Fibroblast of upper back skin (primary cell): ENCODE measurements around the gene TTC9B.
"Not testable (repeated sequence)": the region's sequence is repeated elsewhere in the genome, so short reads cannot be mapped to it uniquely, and the experiment has no call there.

Experiments
- DNase-seq: peaks from one replicate; pipeline ENCODE4 v3.0.0-alpha.2; 2013

The TTC9B gene

DNA sequence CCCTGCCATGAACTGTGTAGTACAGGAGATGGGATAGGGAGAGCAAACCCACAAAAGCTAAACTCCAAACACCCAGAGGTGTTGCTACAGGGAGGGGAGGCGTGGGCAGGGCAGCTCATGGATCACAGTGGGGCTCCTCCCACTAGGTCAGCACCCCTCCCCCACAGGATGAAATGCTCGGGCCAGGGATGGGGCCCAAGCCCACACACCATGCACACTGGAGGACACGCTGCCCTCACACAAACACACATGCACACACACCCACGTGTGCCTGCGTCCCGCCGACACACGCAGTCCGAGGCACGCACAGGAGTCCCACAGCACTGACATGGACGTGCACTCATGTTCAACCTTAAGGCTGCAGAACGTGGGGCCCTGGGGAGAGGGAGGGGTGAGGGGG lies 14.3 kb upstream of the TTC9B start:
- no peak for DNase-seq

DNA sequence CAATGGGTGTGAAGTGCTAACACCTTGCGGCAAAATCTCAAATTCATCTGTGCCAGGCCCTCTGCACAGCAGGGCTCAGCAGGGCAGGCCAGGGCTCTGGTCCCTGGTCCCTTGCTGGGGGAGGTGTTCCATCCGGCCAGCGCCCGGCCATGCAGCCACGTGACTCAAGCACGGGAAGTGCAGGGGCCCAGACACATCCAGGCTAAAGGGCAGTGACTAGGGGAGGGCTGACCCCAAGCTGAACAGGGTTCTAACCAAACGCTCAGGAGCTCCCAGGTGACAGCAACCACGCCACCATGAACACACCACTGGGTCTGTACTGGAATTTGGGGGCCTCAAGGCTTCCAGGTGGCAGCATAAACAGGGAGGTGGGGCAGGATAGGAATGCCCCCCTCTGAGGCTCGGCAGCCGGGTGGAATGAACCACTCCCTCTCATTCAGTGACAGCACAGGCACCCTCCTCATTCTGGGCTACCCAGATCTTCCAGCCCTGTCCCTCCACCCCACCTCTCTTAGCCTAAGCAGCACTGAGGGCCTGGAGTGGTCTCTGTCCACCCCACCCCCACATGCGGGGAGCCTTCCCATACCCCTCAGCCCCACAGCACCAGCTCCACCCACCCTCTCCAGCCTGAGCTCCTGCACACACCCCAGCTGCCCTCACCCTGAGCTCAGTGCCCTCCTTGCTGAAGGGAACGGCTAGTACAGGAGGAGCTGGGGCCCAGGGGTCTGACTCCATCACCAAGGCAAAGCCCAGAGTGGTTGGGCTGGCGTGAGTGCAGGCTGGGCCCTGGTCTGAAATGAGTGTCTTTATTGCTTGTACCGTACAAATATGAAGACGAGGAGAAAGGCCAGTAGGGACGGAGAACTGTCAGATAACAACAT lies 13.6 kb upstream of the TTC9B start:
- no peak for DNase-seq

DNA sequence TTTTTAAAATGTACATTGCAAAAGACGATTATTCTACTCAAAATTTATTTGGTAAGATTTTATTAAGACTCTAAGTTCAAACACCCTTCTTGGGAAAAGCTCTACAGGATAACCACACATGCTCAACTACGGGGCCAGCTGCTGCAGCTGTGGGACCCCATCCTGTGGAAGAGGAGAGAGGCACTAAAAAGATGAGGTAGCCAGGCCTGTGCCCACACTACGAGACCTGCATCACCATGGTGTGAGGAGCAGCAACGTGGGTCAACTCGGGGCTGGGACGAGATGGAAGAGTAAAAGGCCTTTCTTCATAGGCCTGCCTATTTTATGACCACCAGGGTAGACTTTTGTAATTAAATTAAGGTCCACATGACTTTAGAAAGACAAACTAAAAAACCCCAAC lies 12.9 kb upstream of the TTC9B start:
- DNase-seq, result no peak

DNA sequence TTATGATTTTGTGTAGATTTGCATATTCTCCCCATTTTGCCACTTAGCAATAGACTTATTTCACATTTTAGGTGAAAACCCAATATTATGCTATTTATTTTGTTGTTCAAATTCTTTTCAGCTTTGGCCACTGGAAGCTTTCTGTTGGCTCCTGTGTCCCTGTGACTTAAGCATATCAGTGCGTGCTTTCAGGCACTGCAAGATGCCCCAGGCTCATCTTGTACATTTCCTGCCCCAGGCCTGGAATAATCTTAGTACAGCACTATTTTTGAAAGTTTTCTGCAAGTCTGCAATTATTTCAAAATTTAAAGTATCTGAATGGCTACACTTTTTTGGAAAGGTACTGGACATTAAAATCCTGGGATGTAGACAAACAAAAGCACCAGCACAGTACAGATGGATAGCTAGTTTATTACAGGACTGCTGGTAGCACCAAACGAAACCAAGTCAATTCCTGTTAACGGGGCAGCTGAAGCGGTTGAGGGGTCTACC lies 11.8 kb upstream of the TTC9B start:
- DNase-seq, result no peak

DNA sequence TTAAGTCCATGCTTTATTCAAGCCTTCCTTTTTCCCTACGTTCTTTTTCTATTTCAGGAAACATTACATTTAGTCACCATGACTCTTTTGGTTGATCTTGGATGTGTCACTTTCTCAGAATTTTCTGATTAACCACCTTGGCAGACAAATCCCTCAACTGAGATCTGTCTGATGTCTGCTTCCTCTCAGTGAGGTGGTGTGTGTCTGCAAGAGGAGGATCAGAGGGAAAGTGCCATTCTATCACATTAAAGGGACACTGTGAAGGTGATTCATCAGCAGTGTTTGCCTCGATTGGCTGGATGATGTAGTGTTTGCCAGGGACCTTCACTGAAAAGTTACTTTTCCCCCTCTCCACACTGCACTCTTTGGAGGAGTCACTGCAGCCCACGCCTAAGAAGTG lies 11.3 kb upstream of the TTC9B start:
- DNase-seq, result peak; percentile 32

DNA sequence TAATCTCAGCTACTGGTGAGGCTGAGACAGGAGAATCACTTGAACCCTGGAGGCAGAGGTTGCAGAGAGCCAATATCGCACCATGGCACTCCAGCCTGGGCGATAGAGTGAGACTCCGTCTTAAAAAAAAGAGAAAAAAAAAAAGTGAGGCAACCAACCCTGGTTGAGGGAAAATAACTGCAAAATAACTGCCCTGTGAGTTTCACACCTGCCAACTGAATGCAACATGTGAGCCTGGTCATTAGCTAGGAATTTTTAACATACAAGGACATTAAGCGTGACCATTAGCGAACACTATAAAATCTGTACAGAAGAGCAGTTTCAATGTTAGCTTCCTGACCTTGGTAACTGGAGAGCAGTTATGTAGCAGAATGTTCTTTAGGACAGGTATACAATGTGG lies 10.7 kb upstream of the TTC9B start:
- no peak for DNase-seq

DNA sequence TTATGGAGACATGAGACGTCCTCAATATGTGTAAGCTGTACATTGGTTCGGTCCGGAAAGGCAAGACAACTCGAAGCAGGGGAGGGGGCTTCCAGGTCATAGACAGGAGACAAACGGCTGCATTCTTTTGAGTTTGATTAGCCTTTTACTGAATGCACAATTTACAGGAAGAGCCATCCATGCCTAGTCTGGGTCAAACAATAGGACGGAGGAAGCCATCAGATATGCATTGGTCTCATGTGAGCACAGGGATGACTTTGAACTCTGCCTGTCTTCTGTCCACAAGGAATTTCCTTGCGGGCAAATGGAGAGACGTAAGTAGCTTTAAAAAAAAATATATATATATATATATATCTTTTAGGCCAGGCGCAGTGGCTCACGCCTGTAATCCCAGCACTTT lies 10.2 kb upstream of the TTC9B start:
- no peak for DNase-seq

DNA sequence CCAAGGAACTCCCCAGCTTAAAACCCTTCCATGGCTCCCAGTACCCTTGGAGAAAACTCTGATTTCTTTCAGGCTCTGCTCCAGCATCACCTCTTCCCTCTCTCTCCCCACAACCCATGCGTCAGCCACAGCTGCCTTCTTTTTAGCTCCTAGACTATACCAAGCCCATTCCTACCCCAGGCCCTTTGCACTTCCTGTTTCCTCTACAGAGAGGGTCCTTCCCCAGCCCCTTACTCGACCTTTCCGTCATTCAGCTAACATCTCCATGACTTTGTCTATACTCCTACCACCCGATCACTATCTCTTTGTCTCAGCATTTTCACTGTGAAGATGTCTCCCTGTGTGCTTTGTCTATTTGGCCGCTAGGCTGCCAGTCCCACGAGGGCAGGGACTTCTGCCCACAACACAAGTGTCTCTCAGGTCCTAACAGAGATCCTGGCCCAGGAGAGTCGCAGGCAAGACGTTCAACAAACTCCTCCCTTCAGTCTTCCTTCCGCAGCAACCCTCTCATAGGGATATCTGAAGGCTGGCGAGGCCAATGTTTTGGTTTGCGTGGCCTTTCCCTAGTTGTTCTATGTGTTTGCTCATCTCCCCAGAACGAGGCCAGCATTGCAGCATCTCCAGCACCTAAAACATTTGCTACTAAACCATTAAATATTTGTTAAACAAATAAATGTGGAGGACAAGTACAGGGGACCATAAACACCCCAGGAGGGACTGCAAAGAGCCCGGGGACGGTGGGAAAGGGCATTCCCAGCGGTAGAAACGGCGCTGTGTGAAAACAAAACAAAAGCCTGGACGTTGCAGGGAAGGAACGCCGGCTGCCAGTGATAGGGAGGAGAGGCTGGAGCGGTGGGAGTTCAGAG lies 7.5 kb upstream of the TTC9B start:
- no peak for DNase-seq

DNA sequence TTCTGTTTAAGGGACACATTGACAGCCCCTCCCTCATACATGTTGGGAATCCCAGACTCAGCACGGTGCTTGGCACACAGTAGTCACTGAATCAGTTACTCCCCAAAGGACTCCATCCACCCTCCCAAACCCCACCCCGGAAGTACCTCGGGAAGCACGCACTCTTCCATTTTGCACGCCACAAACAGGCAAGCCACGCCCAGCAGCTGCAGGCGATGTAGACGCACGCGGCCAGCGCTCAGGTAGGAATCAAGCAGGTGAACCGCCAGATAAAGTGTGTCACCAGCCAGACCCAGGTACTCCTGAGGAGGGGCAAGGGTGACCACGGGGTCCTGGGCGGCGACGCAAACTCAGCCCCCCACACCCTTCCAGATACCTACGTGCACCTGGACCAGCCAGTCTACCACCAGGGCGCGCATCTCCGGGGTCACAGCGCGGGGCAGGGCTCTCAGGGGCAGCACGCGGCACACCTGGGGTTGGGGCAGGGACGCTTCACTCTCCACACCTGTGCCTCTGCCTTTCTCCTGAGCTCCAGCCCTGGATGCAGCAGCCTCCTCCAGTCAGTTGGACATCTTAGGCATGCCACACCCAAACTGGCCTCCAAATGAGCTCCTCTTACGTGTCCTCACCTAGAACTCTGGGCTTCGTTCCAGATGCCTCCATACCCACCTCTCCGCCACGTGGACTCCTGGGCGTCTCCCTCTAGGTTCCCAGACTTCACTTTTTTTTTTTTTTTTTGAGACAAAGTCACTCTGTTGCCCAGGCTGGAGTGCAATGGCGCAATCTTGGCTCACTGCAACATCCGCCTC lies 6.4 kb upstream of the TTC9B start:
- DNase-seq, result no peak

DNA sequence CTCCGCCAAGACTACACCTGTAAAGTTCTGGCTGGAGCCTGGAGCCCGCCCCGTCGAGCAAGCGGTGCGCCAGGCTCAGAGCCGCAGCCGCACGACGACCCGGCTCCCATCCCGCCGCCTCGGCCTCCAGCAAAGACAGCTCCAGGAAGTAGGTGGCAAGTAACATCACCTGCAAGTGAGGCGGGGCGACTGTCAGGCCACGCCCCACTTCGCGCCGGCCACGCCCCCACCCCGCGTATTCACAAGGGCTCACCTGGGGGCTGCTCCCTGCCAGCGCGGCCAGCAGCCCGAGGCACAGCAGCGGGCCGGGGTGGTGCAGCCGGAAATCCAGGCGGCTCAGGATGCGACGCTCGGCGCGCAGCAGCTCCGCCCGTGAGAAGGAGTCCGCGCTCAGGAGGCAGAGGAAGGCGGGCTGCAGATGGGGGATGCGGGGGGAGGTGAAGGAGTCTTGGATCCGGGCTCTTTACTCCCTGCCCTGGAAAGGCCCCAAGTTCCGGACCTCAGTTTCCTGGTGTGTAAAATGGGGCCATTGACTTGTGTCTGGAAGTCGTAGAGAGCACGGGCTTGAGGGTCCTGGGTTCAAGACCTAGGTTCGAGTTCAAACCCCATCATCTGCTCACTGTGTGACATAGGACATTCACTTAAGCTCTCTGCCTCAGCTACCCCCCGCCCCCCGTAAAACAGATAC lies 5.1 kb upstream of the TTC9B start:
- no peak for DNase-seq

DNA sequence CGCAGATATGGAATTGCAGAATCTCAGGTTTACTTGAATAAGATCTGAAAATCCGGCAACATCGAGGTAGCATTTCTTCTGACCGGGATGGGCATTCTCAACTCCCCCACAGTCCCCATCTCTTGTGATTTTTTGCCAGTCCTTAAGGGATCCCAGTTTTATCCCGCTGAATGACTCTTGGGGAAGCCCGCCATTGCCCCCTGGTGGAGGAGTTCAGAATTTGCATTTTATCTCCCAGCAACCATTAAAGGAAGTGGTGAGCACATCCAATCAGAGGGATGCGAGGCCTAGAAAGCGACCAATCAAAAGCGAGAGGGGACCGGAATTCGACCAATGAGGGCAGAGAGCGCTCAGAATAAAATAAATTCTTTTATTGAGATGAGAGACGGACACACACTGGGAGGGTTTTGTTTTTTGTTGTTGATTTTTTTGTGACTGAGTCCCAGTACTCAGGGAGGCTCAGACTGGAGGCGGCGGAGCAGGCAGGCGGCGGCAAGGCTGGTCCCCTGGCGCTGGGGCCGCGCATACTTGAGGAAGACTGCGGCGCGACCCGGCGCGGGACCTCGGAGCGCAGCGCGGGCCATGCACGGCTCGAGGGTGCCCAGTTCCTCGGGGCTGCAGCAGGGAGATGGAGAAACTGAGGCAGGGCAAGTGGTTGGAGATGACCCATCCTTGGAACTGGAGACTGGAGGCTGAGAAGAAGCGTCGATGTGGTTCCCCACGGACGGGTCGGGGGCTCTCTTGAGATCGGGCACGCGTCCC lies 3.9 kb upstream of the TTC9B start:
- peak; percentile 88 for DNase-seq

DNA sequence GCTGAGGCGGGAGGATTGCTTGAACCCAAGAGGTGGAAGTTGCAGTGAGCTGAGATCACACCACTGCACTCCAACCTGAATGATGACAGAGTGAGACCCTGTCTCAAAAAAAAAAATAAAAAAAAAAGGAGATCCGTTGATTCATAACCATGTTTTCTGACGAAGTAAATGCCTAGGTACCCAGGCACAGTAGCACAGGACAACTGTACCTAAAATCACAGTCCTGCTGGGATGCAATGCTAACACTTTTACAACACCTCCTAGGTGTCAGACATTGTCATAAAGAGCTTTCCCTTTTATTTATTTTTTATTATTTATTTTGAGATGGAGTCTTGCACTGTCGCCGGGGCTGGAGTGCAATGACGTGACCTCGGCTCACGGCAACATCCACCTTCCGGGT lies 2.5 kb upstream of the TTC9B start:
- DNase-seq, result no peak

DNA sequence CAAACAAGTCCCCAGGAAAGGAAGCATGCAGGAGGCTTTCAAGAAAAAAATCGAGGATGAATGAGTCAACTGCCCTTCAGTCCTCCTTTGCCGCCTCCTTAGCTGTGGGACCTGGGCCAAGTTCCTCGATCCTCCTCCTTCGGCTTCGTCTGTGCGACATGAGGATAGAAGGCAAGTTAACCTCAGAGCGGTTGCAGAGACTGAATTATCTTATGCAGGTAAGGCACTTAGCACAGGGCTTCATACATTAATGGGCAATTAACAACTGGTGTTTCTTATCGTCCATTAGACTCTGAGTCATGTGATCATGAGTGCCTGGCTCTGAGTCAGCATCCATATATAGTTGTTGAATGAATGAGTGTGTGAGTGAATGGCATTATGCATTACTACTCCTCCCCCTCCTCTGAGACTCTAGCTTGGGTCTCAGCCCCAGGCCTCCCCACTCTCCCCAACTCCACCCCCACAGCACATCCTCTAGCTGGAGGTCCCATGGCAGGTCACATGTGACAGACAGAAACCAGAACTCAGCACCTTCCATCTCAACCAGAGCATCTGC lies 1.6 kb upstream of the TTC9B start:
- peak; percentile 60 for DNase-seq

DNA sequence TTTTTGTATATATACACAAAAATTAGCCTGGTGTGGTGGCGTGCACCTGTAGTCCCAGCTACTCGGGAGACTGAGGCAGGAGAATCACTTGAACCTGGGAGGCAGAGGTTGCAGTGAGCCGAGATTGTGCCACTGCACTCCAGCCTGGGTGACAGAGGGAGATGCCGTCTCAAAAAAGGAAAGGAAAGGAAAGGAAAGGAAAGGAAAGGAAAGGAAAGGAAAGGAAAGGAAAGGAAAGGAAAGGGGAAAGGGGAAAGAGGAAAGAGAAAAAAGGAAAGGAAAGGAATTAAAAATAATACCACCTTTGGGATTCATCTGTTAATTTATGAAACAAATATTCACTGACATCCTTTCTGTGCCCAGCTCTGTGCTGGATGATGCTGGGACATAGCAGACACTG lies 845 bp upstream of the TTC9B start:
- not testable (repeated sequence) for DNase-seq

DNA sequence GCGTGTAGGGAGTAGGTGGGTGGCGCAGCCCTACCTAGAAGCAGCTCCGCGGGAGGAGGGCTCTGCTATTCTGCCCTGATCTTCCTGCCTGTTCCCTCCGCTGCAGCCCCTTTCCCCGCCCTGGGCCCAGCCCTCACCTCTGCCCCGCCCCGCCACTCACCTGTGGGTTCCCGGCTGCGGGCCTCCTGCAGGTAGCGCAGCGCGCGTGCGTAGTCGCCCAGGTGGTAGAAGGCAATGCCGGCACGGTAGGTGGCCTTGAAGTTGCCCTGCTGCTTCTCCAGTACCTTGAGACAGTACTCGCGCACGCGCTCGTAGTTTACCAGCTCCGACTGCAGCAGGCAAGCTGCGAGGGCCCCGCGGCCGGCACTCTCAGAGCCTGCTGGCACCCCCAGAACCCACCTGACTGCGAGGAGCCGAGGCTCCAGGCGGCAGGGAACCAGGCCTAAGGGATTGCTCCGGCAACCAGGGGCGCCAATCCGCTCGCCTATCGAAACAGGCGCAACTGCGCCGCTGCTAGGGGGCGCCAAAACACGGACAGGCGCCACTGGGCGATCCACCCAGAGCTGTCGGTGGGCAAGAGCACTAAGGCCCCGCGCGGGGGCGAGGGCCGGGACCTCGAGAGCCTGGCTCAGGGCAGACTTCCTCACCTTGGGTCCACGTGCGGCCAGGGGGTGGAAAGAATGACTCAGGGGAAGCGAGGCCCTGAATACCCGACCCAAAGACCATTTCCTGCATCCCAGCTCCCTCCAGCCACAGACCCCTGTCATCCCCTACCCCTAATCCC lies 965 bp downstream of the TTC9B start:
- no peak for DNase-seq

DNA sequence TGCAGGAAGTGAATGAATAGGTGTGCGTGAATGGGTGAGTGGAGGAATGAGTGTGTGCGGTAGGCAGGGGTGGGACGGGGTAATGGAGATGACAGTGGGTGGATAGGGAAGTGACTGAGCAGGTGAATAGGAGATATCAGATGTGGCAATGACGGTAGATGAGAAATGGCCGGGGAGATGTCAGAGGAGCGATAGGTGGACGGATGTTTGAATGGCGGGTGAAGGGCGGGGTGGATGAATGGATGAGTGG lies 1.5 kb downstream of the TTC9B start:
- no peak for DNase-seq

DNA sequence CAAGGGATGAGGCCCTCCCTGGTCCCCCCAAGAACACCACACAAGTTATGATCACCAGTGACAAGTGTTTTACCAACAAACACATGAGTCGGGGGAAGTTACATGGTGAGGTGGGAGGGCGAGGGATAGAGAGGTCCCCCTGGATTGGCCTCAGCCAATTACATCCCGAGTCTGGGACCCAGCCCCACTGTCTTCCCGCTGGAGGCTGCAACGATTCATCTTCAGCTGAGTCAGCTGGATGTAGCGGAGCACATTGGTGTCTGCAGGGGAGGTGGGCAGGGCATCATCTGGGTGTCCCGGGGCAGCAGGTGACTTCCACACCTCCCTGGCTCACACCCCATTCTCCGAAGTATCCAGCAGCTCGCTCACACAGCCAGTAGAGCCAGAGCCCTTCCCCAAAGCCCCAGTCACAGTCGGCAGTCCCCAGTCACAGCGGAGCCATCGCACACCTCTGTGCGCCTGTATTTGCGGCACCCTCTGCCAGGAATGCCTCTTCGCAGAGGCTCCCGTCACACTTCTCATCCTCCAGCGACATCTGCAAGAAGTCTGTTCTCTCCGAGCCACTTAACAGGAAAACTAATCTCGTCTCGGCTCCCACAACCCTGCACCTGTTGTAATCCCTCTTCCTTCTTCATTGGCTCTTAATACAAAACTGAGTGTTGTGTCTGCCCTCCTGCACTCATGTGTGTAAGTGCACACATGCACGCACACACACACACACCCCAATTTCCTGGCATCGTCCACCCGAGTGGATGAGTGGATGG lies 2.0 kb downstream of the TTC9B start:
- DNase-seq, result no peak

DNA sequence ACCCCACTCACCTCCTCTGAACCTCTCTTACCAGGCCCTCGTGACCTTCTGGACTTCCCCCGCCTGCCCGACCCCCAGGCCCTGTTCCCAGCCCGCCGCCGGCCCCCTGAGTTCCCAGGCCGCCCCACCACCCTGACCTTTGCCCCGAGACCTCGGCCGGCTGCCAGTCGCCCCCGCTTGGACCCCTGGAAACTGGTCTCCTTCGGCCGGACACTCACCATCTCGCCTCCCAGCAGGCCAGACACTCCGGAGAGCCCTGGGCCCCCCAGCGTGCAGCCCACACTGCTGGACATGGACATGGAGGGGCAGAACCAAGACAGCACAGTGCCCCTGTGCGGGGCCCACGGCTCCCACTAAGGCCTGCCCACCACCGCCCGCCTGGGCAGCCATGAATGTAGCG lies 3.2 kb downstream of the TTC9B start:
- no peak for DNase-seq

DNA sequence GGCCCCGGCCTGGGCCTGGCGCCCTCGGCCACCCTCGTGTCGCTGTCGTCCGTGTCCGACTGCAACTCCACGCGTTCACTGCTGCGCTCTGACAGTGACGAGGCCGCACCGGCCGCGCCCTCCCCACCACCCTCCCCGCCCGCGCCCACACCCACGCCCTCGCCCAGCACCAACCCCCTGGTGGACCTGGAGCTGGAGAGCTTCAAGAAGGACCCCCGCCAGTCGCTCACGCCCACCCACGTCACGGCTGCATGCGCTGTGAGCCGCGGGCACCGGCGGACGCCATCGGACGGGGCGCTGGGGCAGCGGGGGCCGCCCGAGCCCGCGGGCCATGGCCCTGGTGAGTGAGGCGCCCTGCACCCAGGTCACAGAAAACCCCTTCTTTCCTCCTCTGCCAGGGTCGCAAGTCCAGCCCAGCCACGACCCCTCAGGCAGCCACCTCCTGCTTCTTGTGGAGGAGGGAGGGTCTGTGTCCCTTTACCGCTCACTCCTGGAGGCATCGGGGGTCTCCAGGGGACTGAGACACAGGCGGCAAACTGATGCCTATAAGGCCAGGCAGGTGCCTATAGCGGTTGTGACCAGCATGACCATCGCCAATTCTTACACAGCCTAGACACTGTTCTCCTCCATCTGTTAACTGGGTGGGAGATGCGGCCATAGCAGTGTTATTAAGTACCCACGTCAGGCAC lies 4.2 kb downstream of the TTC9B start:
- DNase-seq, result no peak
